HT1080 (cell line): ENCODE measurements around the gene ALG2. TPM values are rescaled to one million over a fixed set of nuclear protein-coding genes. Genes with fewer than 3 reads are reported as not detected.

Experiments used
- DNase-seq: peaks from one replicate; pipeline ENCODE4 v3.0.0-alpha.2; 2015; ENCODE audit warnings: low read depth
- polyA plus RNA-seq, 2 experiments: library from polyadenylated mRNA; depleted of rRNA; stranded (reverse); fragments of >200 nt; gene quantifications; 2 replicates each; pipeline ENCODE4 v1.2.3, GENCODE V29; 2015
- total RNA-seq: library from RNA; depleted of rRNA; stranded (reverse); fragments of >200 nt; shearing (Covaris generic); gene quantifications from 2 replicates; pipeline ENCODE4 v1.2.3, GENCODE V29; 2014; rRNA removed

The ALG2 gene, protein sequence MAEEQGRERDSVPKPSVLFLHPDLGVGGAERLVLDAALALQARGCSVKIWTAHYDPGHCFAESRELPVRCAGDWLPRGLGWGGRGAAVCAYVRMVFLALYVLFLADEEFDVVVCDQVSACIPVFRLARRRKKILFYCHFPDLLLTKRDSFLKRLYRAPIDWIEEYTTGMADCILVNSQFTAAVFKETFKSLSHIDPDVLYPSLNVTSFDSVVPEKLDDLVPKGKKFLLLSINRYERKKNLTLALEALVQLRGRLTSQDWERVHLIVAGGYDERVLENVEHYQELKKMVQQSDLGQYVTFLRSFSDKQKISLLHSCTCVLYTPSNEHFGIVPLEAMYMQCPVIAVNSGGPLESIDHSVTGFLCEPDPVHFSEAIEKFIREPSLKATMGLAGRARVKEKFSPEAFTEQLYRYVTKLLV
- total RNA-seq, result 34.0 and 34.4 TPM in 2 replicates
- 28.1 and 29.7 TPM in 2 replicates for polyA plus RNA-seq (2015; cell fraction: cytosol; rRNA removed)
- polyA plus RNA-seq (2015; cell fraction: nucleus; rRNA removed), result 30.5 and 33.9 TPM in 2 replicates

- DNase-seq, result peak; percentile 90
Observed at GRCh38 chr9:99221621-99222415, at the start of gene ALG2, which contains the start of gene SEC61B. TSS of gene ALG2 (minus strand) at chr9:99221942. CDS start at chr9:99221894, 48 bp downstream. TSS of gene SEC61B (plus strand) at chr9:99222282. CDS start at chr9:99222364, 82 bp downstream.

GRCh38 chr9:99270491-99270890 lies 48.7 kb upstream of the ALG2 start:
- DNase-seq, result no peak

GRCh38 chr9:99269416-99269815 lies 47.7 kb upstream of the ALG2 start:
- DNase-seq, result no peak

DNA sequence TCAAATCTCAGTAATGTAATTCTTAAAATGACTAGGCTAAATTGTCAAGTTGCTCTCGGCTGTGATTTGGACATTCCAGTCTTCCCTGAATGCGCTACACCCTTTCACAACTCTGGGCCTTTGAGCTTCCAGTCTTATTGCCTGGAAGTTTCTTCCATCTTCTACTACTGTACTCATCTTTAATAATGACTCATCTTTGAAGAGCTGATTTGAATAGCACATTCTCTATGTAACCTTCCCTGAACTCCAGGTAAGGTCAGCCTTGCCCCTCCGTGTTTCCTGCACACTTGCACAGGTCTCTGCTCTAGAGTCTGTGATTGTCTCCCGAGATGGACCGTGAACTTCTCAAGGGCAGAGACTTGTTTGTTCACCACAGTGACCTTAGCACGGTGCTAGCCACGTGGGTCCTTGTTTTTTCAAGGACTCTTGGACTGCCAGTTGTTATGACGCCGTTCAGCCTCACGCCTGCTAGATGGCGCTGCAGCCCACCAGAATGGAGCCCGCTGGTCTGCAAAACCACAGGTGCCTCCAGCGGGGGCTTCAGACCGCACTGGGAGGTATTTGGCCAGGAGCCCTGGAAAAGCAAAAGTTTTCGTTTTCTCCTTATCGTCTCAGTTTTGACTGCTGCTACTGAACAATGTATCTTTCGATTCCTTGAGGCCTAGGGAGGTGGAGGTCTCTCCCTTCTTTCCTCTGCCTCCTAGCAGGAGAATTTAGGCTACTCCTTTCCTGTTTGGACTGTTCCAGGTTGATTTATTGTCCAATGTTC lies 44.7 kb upstream of the ALG2 start:
- peak; percentile 64 for DNase-seq

- no peak for DNase-seq
Observed at GRCh38 chr9:99265691-99266090, 43.9 kb upstream of the ALG2 start.

- DNase-seq, result peak; percentile 25
Observed at GRCh38 chr9:99264070-99264680, 42.4 kb upstream of the ALG2 start.

GRCh38 chr9:99262949-99263418 lies 41.2 kb upstream of the ALG2 start:
- DNase-seq, result no peak

- no peak for DNase-seq
Observed at GRCh38 chr9:99261923-99262322, 40.2 kb upstream of the ALG2 start.

DNA sequence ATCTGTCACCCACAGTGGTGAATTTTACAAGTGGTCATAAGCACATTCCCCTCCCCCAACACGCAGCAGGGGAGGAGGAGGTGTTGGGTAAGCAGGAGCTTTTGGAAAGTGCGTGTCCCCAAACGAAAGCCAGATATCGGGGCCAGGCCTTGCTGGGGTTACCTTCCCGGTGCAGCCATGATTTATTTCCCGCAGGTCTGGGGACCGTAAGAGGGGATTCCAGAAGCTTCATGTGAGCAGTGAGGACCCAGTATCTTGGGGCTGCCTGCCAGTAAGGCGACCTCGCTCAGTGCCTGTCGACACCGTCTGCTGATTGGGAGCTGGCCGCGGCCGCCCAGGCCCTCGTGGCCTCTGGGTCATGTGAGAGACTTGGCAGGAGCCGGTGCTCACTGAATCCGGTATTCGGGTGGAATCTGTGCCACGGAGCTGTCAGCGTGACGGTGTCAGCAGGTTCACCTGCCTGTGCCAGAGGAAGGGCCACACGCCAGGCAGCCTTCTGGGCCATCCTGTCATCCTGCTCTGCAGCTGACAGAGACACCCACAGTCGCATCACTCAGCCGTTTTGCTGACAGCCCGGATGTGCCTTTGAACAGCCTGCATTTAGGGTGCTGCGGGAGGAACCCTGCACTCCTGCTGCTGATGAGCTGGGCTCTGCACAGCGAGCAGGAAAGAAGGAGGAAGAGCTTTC lies 37.6 kb upstream of the ALG2 start:
- DNase-seq, result no peak

- no peak for DNase-seq
Observed at GRCh38 chr9:99257723-99258389, 36.1 kb upstream of the ALG2 start.

- DNase-seq, result no peak
Observed at GRCh38 chr9:99255651-99256050, 33.9 kb upstream of the ALG2 start.

GRCh38 chr9:99253772-99254431 lies 32.2 kb upstream of the ALG2 start:
- peak; percentile 68 for DNase-seq

- DNase-seq, result no peak
Observed at GRCh38 chr9:99253134-99253533, 31.4 kb upstream of the ALG2 start.

- no peak for DNase-seq
Observed at GRCh38 chr9:99251157-99251556, 29.4 kb upstream of the ALG2 start.

DNA sequence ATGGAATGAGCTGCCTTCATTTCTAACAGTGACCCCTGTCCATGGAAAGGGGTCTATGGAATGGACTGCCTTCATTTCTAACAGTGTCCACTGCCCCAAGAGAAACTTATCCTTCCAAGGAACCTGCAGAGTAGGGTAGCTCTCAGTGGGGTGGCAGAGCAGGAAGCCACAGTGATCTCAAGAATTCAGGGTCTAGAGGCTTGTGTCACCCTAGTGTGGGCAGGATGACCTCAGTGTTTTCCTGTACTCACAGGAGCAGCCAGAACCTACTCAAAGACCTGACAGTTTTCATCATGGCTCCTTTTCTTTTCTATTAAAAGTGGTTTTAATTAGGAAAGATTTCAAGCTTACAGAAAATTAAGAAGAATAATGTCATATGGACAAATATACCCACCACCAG lies 27.9 kb upstream of the ALG2 start:
- peak; percentile 47 for DNase-seq

DNA sequence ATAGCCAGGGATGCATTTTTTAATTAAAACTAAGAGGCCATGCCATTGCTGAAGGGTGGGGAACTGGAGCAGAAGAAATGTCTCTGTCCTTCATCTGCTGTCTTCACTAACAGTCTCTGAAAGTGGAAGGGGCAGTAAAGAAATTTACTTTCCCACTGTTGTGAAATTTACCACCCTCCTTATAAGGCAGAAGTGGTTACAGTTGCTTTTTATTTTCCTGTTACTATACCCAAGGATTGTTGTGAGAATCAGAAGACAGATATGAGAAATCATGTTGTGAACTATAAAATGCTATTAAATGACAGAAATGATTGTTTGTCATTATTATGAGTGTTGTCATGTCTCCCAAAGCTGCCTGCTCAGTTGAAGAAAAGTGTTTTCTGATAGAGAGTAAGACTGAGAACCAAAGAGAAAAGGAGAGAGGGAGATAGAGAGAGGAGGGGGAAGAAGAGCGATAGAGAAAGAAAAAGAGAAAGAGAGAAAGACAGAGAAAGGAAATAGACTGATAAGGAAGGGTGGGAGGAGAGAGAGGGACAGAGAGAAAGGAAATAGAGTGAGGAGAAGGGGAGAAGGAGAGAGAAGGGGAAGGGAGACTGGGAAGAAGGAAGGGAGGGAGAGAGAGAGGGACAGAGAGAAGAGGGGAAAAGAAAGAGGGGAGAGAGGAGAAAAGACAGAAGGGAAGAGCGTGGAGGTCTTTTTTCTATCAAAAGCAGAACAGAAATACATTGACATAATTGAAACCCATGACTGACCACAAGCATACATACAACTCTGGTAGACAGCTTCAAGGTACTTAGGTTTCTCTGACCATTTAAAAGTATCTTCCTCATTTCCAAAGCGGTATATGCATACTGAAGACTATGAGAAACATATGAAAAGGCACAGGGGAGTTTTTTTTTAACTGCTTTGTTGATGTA lies 22.9 kb upstream of the ALG2 start:
- no peak for DNase-seq

GRCh38 chr9:99241106-99241505 lies 19.4 kb upstream of the ALG2 start:
- no peak for DNase-seq
